DND-41 (cell line): ENCODE data around the gene NUDT7.

Experiments
- CTCF ChIP-seq: IDR thresholded peaks from 2 replicates; pipeline ENCODE4 v1.5.1; 2012; ENCODE audit warnings: borderline replicate concordance, low read length, moderate library complexity, mild to moderate bottlenecking; ENCODE audit not compliant: poor library complexity, severe bottlenecking; ENCODE audit errors: extremely low read depth
- EZH2 ChIP-seq: IDR thresholded peaks from 3 replicates; pipeline ENCODE4 v1.6.1; 2012; ENCODE audit warnings: borderline replicate concordance, low read depth, mild to moderate bottlenecking, moderate library complexity, low read length, inconsistent platforms; ENCODE audit not compliant: severe bottlenecking

DNA sequence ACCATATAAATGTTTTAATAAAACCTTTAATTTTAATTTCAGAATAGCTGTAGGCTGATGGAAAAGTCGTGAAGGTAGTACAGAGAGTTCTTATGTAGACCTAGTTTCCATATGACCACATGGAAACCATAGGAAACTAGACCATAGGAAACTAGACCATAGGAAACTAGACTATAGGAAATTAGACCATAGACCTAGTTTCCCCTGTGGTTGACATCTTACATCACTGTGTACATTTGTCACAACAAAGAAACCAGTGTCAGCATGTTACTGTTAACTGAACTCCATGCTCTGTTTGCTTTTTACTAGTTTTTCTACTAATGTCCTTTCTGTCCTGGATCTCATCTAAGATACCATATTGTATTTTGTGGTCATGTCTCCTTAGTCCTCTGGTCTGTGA is 14.6 kb downstream of the NUDT7 start:
- TF ChIP-seq CTCF (no peak), EZH2 (no peak)
